ENCODE results near the gene APEX1.

- TF ChIP-seq EP300 (IDR thresholded peaks at IDR 0.05) (no peak), CTCF (IDR thresholded peaks at IDR 0.05) (no peak)
Observed at GRCh38 chr14:20486684-20487395, 31.8 kb downstream of the APEX1 start.

Measured in upper lobe of left lung (tissue), 4 donors.